GM12878 (cell line): ENCODE data around the gene RBM42.

Source experiments
- ATF7 ChIP-seq: fragments of 450-650 bp; IDR thresholded peaks from 2 replicates; pipeline ENCODE4 v1.6.1; 2016; ENCODE audit warnings: low read depth, mild to moderate bottlenecking
- CEBPB ChIP-seq, 2 experiments: fragments of 150-350 bp in 1 of 2; IDR thresholded peaks; 2 replicates each; pipeline ENCODE4 v1.6.1; 2012 to 2014; ENCODE audit warnings: low read depth in 2 of 2, low read length in 2 of 2, borderline replicate concordance in 1 of 2, inconsistent platforms in 1 of 2
- CTCF ChIP-seq, 3 experiments: IDR thresholded peaks in 2 of 3; conservative IDR thresholded peaks in 1 of 3; 2 replicates each; pipeline ENCODE4 v1.5.1; 2011; ENCODE audit warnings: low read depth in 3 of 3, low read length in 3 of 3, mild to moderate bottlenecking in 3 of 3, control low read depth in 2 of 3, moderate library complexity in 2 of 3, inconsistent platforms in 1 of 3, mixed read lengths in 1 of 3; ENCODE audit not compliant: control insufficient read depth in 2 of 3, insufficient read depth in 1 of 3; ENCODE audit errors: extremely low read depth in 1 of 3
- E2F8 ChIP-seq: fragments of 450-650 bp; IDR thresholded peaks from 2 replicates; pipeline ENCODE4 v1.6.1; 2018; ENCODE audit warnings: mild to moderate bottlenecking, low read depth, moderate library complexity; ENCODE audit not compliant: partially characterized antibody
- EP300 ChIP-seq, 2 experiments: fragments of 150-350 bp in 1 of 2; IDR thresholded peaks; 2 replicates each; pipeline ENCODE4 v1.6.1; 2011 to 2012; ENCODE audit warnings: low read depth in 2 of 2, low read length in 2 of 2, borderline replicate concordance in 1 of 2, improper control_type of control experiment in 1 of 2, inconsistent platforms in 1 of 2; ENCODE audit not compliant: control insufficient read depth in 1 of 2
- HCFC1 ChIP-seq: fragments of 150-350 bp; IDR thresholded peaks from 2 replicates; pipeline ENCODE4 v1.6.1; 2014; ENCODE audit warnings: low read length
- IRF3 ChIP-seq: fragments of 450-650 bp; IDR thresholded peaks from 2 replicates; pipeline ENCODE4 v1.6.1; 2014; ENCODE audit warnings: mild to moderate bottlenecking
- NR2C2 ChIP-seq: IDR thresholded peaks from 2 replicates; pipeline ENCODE4 v1.6.1; 2011; ENCODE audit warnings: borderline replicate concordance, low read depth; ENCODE audit not compliant: control insufficient read depth, insufficient read length
- POLR2A ChIP-seq: IDR thresholded peaks from 2 replicates; pipeline ENCODE4 v1.6.1; 2011; ENCODE audit warnings: low read depth, mild to moderate bottlenecking, low read length
- POLR2AphosphoS5 ChIP-seq: IDR thresholded peaks from 2 replicates; pipeline ENCODE4 v1.6.1; 2011; ENCODE audit warnings: mild to moderate bottlenecking, low read length, inconsistent platforms
- RAD51 ChIP-seq: fragments of 450-650 bp; IDR thresholded peaks from 2 replicates; pipeline ENCODE4 v1.6.1; 2016; ENCODE audit warnings: moderate library complexity, mild to moderate bottlenecking, inconsistent platforms
- SKIL ChIP-seq: fragments of 450-650 bp; IDR thresholded peaks from 2 replicates; pipeline ENCODE4 v1.6.1; 2017; ENCODE audit warnings: mild to moderate bottlenecking, low read depth, inconsistent platforms; ENCODE audit not compliant: poor library complexity, severe bottlenecking
- SP1 ChIP-seq: IDR thresholded peaks from one replicate; pipeline ENCODE4 v1.6.1; 2011; ENCODE audit warnings: low read depth, low read length

- no peak for TF ChIP-seq POLR2A
- TF ChIP-seq CTCF (IDR thresholded peaks at IDR 0.05 in 2 of 3, conservative IDR thresholded peaks at IDR 0.05 in 1 of 3; ENCODE audit: control insufficient read depth in 2 of 3, extremely low read depth in 1 of 3, insufficient read depth in 1 of 3, low read depth in 3 of 3, low read length in 3 of 3) = no peak
- no peak for TF ChIP-seq ATF7
- no peak for TF ChIP-seq POLR2AphosphoS5
- no peak for TF ChIP-seq SP1
- TF ChIP-seq RAD51 = no peak
- TF ChIP-seq CEBPB (IDR thresholded peaks at IDR 0.05; ENCODE audit: borderline replicate concordance in 1 of 2, low read depth in 2 of 2, low read length in 2 of 2) = no peak
- no peak for TF ChIP-seq SKIL
- TF ChIP-seq NR2C2 = no peak
- no peak for TF ChIP-seq IRF3
- TF ChIP-seq EP300 (IDR thresholded peaks at IDR 0.05; ENCODE audit: borderline replicate concordance in 1 of 2, control insufficient read depth in 1 of 2, low read depth in 2 of 2, low read length in 2 of 2) = no peak
- no peak for TF ChIP-seq HCFC1
- no peak for TF ChIP-seq E2F8
Measured at GRCh38 chr19:35650581-35650980, 21.7 kb downstream of the RBM42 start.
